Activated naive CD8-positive, alpha-beta T cell treated with anti-CD3 and anti-CD28 coated beads for 36 hours (primary cell): ENCODE results near the gene NMT2. TPM values are rescaled to one million over a fixed set of nuclear protein-coding genes. Genes with fewer than 3 reads are reported as not detected.

Source experiments
- DNase-seq: peaks from one replicate; pipeline ENCODE4 v3.0.0; 2021
- H3K27ac Mint-ChIP-seq: one replicate; pipeline ENCODE4 v1.8.0; 2022; ENCODE audit warnings: mild to moderate bottlenecking, moderate library complexity, mixed read lengths
- H3K27me3 Mint-ChIP-seq: one replicate; pipeline ENCODE4 v1.8.0; 2022; ENCODE audit warnings: mild to moderate bottlenecking, mixed read lengths
- H3K36me3 Mint-ChIP-seq: one replicate; pipeline ENCODE4 v1.8.0; 2021; ENCODE audit warnings: mild to moderate bottlenecking, mixed read lengths
- H3K4me1 Mint-ChIP-seq: one replicate; pipeline ENCODE4 v1.8.0; 2021; ENCODE audit warnings: mixed read lengths
- H3K4me3 Mint-ChIP-seq: one replicate; pipeline ENCODE4 v1.8.0; 2022; ENCODE audit warnings: mild to moderate bottlenecking, moderate library complexity, mixed read lengths
- H3K9me3 Mint-ChIP-seq: one replicate; pipeline ENCODE4 v1.8.0; 2022; ENCODE audit warnings: mixed read lengths
- total RNA-seq, 2 experiments: library from RNA; stranded (reverse); gene quantifications; one replicate each; pipeline ENCODE4 v1.2.3, GENCODE V29; 2021

NMT2 gene
- total RNA-seq, 2 experiments from 2014 or later = 11.3 to 11.7 TPM

GRCh38 chr10:15140698-15141097 lies 27.8 kb downstream of the NMT2 start:
- Mint-ChIP-seq H3K27ac (peak overlapping the region; percentile 39), H3K27me3 (no peaks in the 10 kb centered on the region), H3K9me3 (no peaks in the 10 kb centered on the region), H3K36me3 (peaks cover 14% of the 10 kb centered on the region), H3K4me1 (peaks cover 35% of the 10 kb centered on the region), H3K4me3 (no peak overlapping the region)
- no peak for DNase-seq

- H3K36me3 Mint-ChIP-seq = peaks cover 20% of the 10 kb centered on the region
- H3K9me3 Mint-ChIP-seq = no peaks in the 10 kb centered on the region
- no peak for DNase-seq
- H3K4me1 Mint-ChIP-seq = peaks cover 27% of the 10 kb centered on the region
- H3K27me3 Mint-ChIP-seq = no peaks in the 10 kb centered on the region
- H3K27ac Mint-ChIP-seq = no peak overlapping the region
- no peak overlapping the region for H3K4me3 Mint-ChIP-seq
Measured at GRCh38 chr10:15137636-15138035, 30.9 kb downstream of the NMT2 start.

- DNase-seq = no peak
- no peaks in the 10 kb centered on the region for H3K27me3 Mint-ChIP-seq
- peaks cover 20% of the 10 kb centered on the region for H3K36me3 Mint-ChIP-seq
- H3K4me1 Mint-ChIP-seq = peaks cover 20% of the 10 kb centered on the region
- H3K27ac Mint-ChIP-seq = no peak overlapping the region
- H3K4me3 Mint-ChIP-seq = no peak overlapping the region
- H3K9me3 Mint-ChIP-seq = no peaks in the 10 kb centered on the region
Measured at GRCh38 chr10:15137036-15137359, 31.5 kb downstream of the NMT2 start.

- peaks cover 22% of the 10 kb centered on the region for H3K36me3 Mint-ChIP-seq
- DNase-seq = no peak
Measured at GRCh38 chr10:15136129-15137035, 32.1 kb downstream of the NMT2 start.

GRCh38 chr10:15131330-15131729 lies 37.2 kb downstream of the NMT2 start:
- no peaks in the 10 kb centered on the region for H3K9me3 Mint-ChIP-seq
- peaks cover 32% of the 10 kb centered on the region for H3K36me3 Mint-ChIP-seq
- no peaks in the 10 kb centered on the region for H3K27me3 Mint-ChIP-seq
- no peak overlapping the region for H3K4me3 Mint-ChIP-seq
- no peaks in the 10 kb centered on the region for H3K4me1 Mint-ChIP-seq
- H3K27ac Mint-ChIP-seq = no peak overlapping the region
- DNase-seq = no peak

More at GRCh38 chr10:15136129-15137035, 32.1 kb downstream of the NMT2 start:
- H3K4me3 Mint-ChIP-seq = no peak overlapping the region
- H3K27me3 Mint-ChIP-seq = no peaks in the 10 kb centered on the region
- peak overlapping the region; percentile 14 for H3K27ac Mint-ChIP-seq
- no peaks in the 10 kb centered on the region for H3K9me3 Mint-ChIP-seq
- H3K4me1 Mint-ChIP-seq = peaks cover 14% of the 10 kb centered on the region

GRCh38 chr10:15124908-15125307 lies 43.6 kb downstream of the NMT2 start:
- no peaks in the 10 kb centered on the region for H3K9me3 Mint-ChIP-seq
- peak overlapping the region; percentile 54 for H3K27ac Mint-ChIP-seq
- H3K36me3 Mint-ChIP-seq = peaks cover 45% of the 10 kb centered on the region
- no peak overlapping the region for H3K4me3 Mint-ChIP-seq
- H3K4me1 Mint-ChIP-seq = peaks cover 19% of the 10 kb centered on the region
- DNase-seq = no peak
- no peaks in the 10 kb centered on the region for H3K27me3 Mint-ChIP-seq

- H3K4me1 Mint-ChIP-seq = peaks cover 19% of the 10 kb centered on the region
- no peak overlapping the region for H3K4me3 Mint-ChIP-seq
- no peak for DNase-seq
- peaks cover 49% of the 10 kb centered on the region for H3K36me3 Mint-ChIP-seq
- no peaks in the 10 kb centered on the region for H3K27me3 Mint-ChIP-seq
- no peaks in the 10 kb centered on the region for H3K9me3 Mint-ChIP-seq
- peak overlapping the region; percentile 62 for H3K27ac Mint-ChIP-seq
Measured at GRCh38 chr10:15124190-15124589, 44.3 kb downstream of the NMT2 start.

- Mint-ChIP-seq H3K4me3 (no peak overlapping the region), H3K4me1 (peaks cover 19% of the 10 kb centered on the region), H3K9me3 (no peaks in the 10 kb centered on the region), H3K36me3 (peaks cover 49% of the 10 kb centered on the region), H3K27me3 (no peaks in the 10 kb centered on the region), H3K27ac (peak overlapping the region; percentile 62)
- no peak for DNase-seq
Measured at GRCh38 chr10:15123749-15124184, 44.7 kb downstream of the NMT2 start.

- H3K4me1 Mint-ChIP-seq = peaks cover 19% of the 10 kb centered on the region
- no peak for DNase-seq
- H3K27ac Mint-ChIP-seq = peak overlapping the region; percentile 83
- peaks cover 37% of the 10 kb centered on the region for H3K36me3 Mint-ChIP-seq
- H3K27me3 Mint-ChIP-seq = no peaks in the 10 kb centered on the region
- H3K9me3 Mint-ChIP-seq = no peaks in the 10 kb centered on the region
- H3K4me3 Mint-ChIP-seq = peak overlapping the region; percentile 32
Measured at GRCh38 chr10:15122477-15123030, 45.9 kb downstream of the NMT2 start.

- no peaks in the 10 kb centered on the region for H3K9me3 Mint-ChIP-seq
- no peaks in the 10 kb centered on the region for H3K27me3 Mint-ChIP-seq
- peak overlapping the region; percentile 45 for H3K27ac Mint-ChIP-seq
- peaks cover 19% of the 10 kb centered on the region for H3K4me1 Mint-ChIP-seq
- no peak for DNase-seq
- H3K36me3 Mint-ChIP-seq = peaks cover 36% of the 10 kb centered on the region
- no peak overlapping the region for H3K4me3 Mint-ChIP-seq
Measured at GRCh38 chr10:15121707-15122106, 46.8 kb downstream of the NMT2 start.

- Mint-ChIP-seq H3K36me3 (peaks cover 26% of the 10 kb centered on the region), H3K27ac (no peak overlapping the region), H3K4me1 (peaks cover 22% of the 10 kb centered on the region), H3K27me3 (no peaks in the 10 kb centered on the region), H3K9me3 (no peaks in the 10 kb centered on the region), H3K4me3 (no peak overlapping the region)
- no peak for DNase-seq
Measured at GRCh38 chr10:15120523-15120922, 48.0 kb downstream of the NMT2 start.

GRCh38 chr10:15118615-15119014 lies 49.9 kb downstream of the NMT2 start:
- H3K4me3 Mint-ChIP-seq = no peak overlapping the region
- H3K4me1 Mint-ChIP-seq = peaks cover 14% of the 10 kb centered on the region
- H3K36me3 Mint-ChIP-seq = peaks cover 21% of the 10 kb centered on the region
- no peak for DNase-seq
- no peaks in the 10 kb centered on the region for H3K27me3 Mint-ChIP-seq
- no peaks in the 10 kb centered on the region for H3K9me3 Mint-ChIP-seq
- no peak overlapping the region for H3K27ac Mint-ChIP-seq

- no peak for DNase-seq
- H3K4me3 Mint-ChIP-seq = no peak overlapping the region
- H3K4me1 Mint-ChIP-seq = peaks cover 5% of the 10 kb centered on the region
- H3K36me3 Mint-ChIP-seq = peaks cover 22% of the 10 kb centered on the region
- H3K27ac Mint-ChIP-seq = no peak overlapping the region
- H3K27me3 Mint-ChIP-seq = no peaks in the 10 kb centered on the region
- H3K9me3 Mint-ChIP-seq = no peaks in the 10 kb centered on the region
Measured at GRCh38 chr10:15116225-15116624, 52.3 kb downstream of the NMT2 start.

GRCh38 chr10:15113766-15114165 lies 54.7 kb downstream of the NMT2 start:
- H3K27me3 Mint-ChIP-seq = no peaks in the 10 kb centered on the region
- H3K9me3 Mint-ChIP-seq = no peaks in the 10 kb centered on the region
- no peak overlapping the region for H3K27ac Mint-ChIP-seq
- DNase-seq = no peak
- H3K36me3 Mint-ChIP-seq = peaks cover 14% of the 10 kb centered on the region
- H3K4me3 Mint-ChIP-seq = no peak overlapping the region
- peaks cover 5% of the 10 kb centered on the region for H3K4me1 Mint-ChIP-seq

- Mint-ChIP-seq H3K4me3 (no peak overlapping the region), H3K27me3 (no peaks in the 10 kb centered on the region), H3K36me3 (peaks cover 14% of the 10 kb centered on the region), H3K27ac (no peak overlapping the region), H3K9me3 (no peaks in the 10 kb centered on the region), H3K4me1 (peaks cover 5% of the 10 kb centered on the region)
- no peak for DNase-seq
Measured at GRCh38 chr10:15112657-15113056, 55.8 kb downstream of the NMT2 start.
